DMS114 treated with DMSO at 0.1 percent for 48 hours (cell line): ENCODE results near the gene FGD4.
A peak's percentile ranks its signal among the peaks of the same experiment; 100 is the strongest.

Experiments
- DNase-seq: peaks from one replicate; lab custom pipeline; 2025; ENCODE audit not compliant: unreplicated experiment; lab: John Stamatoyannopoulos, UW

The FGD4 gene

GRCh38 chr12:32454866-32455265 is 55.5 kb downstream of the FGD4 start:
- no peak for DNase-seq

DNA sequence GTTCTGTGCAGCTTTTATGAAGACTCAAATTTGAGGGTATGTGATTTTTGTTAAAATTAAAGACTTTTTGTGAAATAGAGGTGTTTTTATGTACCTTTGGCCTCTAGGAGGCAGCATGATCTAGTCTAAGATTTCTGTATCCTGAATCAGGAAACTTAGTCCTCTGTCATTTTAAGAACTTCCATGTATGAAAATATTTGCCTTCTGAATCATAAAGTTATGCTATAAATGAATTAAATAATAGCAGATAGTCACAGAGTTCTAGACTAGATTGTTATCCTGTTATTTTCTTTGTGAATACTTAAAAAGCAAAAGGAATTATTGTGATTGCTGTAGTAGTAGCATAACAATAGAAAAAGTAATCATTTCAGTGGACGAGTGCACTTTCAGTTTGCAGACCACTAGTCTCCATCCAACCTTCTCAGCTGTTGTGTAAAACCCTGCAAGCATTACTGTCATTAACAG is 56.3 kb downstream of the FGD4 start:
- peak; percentile 72 for DNase-seq

DNA sequence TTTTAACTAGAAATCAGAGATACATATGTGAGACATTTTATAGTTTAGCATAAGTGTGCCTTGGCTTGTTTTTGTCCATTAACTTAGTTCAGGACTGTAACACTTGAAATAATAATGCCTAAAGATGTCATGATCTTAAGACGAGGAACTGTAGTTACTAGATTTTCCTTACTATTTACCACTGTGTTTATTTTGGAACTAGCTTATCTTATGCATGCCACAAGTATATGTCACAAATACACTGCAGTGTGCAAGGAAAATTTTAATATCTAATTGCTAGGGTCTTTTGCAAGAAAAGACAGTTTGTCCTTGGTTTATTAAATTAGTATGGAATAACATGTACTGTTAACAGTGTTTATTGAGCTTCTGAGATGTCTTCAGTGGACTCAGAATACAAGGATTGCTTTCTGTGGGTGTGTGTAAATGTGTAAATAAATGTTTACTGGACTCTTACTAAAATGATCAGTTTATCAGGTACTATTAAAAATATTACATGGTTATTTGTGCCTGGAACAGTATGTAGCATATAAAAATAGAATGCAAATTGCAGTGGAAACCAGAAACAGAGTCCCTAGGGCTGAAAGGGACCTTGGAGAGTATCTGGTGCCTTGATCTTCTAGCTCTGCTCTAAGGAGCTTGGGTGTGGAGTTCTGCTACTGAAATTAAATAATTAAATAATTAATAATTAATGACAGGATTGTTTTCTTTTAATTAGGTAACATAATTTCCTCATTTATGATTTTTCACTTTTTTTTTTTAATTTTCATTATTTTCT is 58.1 kb downstream of the FGD4 start:
- DNase-seq: no peak

DNA sequence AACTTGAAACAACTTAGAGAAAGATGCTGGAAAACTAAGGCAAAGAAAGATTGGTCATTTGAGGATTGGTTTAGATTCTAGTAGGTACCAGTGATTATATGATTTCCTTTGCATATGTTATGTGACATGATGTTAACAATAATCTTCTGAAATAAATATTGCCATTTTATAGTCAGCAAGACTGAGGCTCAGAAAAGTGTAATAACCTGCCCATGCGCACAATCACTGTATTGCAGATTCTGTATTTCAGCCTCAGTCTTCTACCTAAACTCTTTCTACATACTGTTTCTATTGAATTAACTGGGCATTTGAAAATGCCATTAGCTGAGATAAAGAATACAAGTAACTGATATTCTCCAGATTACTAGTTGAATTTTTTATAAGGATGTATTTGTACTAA is 61.3 kb downstream of the FGD4 start:
- no peak for DNase-seq

GRCh38 chr12:32462908-32463307 is 63.5 kb downstream of the FGD4 start:
- no peak for DNase-seq

GRCh38 chr12:32466187-32466586 is 66.8 kb downstream of the FGD4 start:
- DNase-seq: no peak

GRCh38 chr12:32466986-32467711 is 67.8 kb downstream of the FGD4 start:
- DNase-seq: no peak

DNA sequence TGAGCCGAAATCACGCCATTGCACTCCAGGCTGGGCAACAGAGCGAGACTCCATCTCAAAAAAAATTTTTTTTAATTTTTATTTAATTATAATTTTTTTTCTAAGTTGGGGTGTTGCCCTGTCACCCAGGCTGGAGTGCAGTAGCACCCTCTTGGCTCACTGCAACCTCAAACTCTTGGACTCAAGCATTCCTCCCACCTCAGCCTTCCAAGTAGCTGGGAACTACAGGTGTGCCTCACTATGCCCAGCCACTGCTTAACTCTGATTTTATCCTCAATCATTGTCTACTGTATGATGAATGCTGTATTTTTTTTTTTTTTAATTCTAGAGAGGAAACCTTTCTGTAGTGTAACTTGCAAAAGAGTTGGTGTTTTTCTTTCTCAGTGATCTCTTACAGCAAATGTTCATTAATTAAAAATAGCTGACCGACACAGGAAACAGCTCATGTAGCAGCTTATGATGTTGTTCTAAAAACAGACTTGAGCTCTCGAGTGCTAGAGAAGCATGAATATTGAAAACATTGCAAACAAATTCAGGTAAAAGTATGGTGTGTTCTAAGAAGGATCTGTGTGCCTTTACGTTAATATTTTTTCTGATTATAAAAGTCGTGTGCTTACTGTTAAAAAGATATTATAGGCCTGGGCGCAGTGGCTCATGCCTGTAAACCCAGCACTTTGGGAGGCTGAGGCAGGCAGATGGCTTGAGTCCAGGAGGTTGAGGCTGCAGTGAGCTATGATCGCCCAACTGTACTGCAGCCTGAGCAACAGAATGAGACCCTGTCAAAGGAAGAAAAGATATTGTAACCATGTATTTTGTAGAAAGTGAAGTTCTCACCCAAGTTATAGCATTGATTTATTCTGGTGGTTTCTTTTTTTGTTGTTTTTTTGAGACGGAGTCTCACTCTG is 68.9 kb downstream of the FGD4 start:
- no peak for DNase-seq

DNA sequence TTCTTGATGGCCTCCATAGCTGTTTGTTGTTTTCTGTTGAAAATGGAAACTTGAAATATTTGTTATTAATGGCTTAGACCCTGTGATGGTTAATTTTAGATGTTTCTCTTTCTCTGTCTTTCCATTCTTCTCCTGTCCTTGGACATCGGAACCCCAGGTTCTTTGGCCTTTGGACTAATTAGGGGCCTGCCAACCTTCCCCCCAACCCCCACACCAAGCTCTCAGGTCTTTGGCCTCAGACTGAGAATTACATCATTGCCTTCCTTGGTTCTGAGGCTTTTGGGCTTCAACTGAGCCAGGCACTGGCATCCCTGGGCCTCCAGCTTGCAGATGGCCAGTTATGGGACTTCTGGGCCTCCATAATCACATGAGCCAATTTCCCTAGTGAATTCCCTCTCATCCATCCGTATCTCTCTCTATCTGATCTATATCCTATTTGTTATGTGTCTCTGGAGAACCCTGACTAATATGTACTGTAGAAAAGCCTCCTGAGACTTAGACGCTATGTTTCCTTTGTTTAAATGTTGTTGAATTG is 71.6 kb downstream of the FGD4 start:
- DNase-seq: no peak

DNA sequence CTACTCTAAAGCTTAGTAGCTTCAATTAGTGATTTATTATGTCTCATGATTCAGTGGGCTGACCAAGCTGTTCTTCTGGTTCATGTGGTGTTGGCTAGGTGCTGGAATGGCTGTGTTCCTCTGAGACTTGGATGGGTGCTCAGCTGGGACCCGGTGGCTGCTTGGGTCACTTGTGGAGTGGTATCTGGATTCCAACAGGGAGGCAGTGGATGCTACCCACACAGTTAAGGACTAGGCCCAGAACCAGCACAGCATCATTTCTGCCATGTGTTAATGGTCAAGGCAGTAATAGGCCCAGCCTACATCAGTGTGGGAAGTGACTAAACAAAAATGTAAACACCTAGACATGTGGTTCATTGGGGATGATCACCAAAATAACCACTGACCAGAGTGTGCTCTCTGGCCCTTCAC is 72.2 kb downstream of the FGD4 start:
- DNase-seq: no peak

DNA sequence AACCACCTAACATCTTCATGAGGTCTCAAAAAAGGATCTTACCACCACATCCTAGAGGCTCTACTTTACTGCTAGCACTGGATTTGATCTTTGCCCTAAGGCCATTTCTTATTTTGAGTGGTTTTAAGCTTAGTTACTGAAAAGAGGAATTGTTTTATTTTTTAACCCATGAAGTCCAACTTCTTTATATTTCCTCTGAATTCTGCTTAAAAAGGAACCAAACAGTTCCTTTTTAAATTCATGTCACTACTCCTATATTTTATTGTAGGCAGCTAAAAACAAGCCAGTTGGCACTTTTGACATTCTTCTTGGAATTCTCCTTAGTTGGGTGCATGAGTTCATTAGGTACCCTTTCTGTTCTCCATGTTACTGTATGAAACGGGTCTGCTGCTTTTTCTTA is 76.4 kb downstream of the FGD4 start:
- no peak for DNase-seq

GRCh38 chr12:32476446-32476845 is 77.1 kb downstream of the FGD4 start:
- DNase-seq: no peak

DNA sequence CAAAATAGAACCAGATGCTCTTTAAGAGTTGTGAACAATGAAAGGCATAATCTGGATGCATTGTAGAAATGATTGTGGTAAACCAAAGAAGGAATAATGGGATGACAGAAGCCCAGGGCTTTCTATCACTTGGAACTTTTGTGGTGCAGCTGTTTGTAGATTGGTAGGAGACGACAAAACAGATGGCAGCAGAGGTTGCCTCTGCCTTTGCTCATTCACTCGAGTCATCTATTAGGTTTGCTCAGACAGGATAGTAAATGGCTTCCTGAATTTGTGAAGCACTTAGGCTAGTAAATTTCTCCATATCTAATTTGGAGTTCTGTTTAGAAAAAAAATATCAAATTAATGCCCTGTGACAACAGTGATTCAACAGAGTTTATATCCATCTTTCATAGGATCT is 78.4 kb downstream of the FGD4 start:
- no peak for DNase-seq

DNA sequence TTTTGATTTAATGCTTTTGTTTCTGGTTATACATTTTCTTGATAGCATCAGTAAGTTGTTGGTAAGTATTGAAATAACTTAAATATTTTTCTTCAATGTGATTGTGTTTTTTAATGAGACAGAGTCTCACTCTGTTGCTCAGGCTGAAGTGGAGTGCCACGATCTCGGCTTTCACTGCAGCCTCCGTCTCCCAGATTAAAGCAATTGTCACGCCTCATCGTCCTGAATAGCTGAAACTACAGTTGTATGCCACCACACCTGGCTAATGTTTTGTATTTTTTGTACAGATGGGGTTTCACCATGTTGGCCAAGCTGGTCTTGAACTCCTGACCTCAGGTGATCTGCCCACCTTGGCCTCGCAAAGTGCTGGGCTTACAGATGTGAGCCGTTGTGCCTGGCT is 78.8 kb downstream of the FGD4 start:
- DNase-seq: no peak

GRCh38 chr12:32478858-32479725 is 79.7 kb downstream of the FGD4 start:
- no peak for DNase-seq

DNA sequence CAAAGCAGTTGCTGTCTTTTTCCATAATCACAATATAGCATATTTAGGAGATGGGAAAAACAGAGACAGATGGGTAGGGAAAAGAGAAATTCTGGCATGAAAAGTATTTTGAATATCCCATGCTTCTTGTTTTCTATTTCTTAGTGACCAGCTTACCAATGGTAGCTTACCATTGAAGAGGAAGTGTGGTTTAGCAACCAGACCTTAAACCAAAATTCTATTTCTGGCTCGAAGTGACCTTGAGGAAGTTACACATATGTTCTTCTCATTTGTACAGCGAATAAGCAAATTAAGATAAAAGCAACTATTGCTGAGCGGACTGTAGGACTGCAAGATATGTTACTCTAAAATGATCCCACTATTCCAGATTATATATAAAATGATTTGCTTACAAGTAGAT is 82.9 kb downstream of the FGD4 start:
- DNase-seq: no peak

- DNase-seq: no peak
Observed at GRCh38 chr12:32483499-32483898, 84.1 kb downstream of the FGD4 start.

DNA sequence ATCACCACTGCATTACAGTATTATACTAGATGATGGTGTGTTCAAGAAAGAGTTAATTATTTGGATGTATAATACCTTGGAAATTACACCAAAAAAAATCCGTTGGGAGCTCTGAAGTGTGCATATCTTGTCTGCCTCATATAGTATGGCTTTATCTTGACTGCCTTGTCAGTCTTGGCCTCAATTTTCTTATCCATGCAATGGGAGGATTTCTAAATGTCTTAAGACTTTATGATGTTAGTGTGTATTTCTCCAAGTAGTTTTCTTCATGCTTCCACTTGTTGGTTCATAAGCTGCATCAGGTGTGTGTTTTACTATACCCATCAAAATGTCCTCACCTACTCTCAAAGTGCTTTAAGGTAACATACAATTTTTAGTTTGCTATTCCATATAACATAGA is 84.6 kb downstream of the FGD4 start:
- no peak for DNase-seq

- DNase-seq: no peak
Observed at GRCh38 chr12:32486158-32486557, 86.8 kb downstream of the FGD4 start.

GRCh38 chr12:32488132-32488531 is 88.8 kb downstream of the FGD4 start:
- DNase-seq: no peak
